ENCODE data around the gene CUL9.

The CUL9 gene

GRCh38 chr6:43269273-43270007 lies 87.4 kb downstream of the CUL9 start:
- in situ Hi-C loops (cut with MboI; ENCODE audit: low sequenced_read_pairs), result no loop called here

DNA sequence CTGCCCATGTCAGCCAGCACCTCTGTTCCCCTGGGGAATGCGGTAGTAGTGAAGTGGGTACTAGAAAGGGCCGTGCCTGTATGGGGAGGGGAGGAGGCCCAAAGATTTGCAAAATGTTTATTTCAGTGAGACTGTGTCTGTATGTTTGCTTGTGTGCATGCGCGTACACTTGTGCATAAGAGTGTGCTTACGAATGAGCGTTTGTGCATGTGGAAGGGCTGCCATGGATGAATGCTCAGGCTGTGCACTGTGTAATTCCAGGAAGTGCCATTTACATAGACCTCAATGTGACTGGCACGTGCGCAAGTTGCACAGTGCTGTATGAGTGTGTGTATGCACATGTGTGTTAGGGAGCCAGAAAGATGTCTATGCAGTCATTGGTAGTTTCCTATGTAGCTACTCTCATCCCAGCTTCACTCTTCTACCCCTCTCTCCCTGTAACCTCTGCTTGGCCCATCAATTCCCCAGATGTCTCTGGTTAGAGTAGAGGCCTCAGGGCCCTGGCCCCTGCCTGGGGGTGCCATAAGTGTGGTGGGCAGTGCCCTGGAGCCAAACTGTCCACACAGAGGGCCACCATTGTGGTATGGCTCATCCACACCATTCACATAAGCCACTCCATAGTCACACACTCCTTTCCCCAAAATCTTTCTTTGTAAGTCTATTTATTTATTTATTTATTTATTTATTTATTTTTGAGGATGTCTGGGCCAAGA lies 89.3 kb downstream of the CUL9 start:
- in situ Hi-C loops (cut with MboI; ENCODE audit: low sequenced_read_pairs), result no loop called here

DNA sequence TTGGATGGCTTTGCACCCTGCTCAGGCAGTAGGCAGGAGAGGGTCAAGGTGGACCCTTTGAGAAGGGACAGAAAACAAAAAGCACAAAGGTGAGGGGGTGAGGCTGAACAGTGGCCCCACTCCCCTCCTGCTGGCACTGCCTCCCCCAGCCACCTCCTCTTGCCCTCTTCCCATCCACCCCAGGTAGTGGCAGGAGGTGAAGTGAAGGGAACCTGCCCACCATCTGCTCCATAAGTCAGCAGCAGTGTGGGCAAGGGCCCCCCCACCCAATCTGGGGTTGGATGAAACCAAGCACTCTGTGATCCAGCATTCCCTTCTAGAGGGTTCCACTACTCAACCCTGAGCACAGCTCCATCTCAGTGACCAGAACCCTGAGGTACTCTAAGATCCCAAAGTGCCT lies 89.9 kb downstream of the CUL9 start:
- in situ Hi-C loops (cut with MboI; ENCODE audit: low sequenced_read_pairs), result no loop called here

DNA sequence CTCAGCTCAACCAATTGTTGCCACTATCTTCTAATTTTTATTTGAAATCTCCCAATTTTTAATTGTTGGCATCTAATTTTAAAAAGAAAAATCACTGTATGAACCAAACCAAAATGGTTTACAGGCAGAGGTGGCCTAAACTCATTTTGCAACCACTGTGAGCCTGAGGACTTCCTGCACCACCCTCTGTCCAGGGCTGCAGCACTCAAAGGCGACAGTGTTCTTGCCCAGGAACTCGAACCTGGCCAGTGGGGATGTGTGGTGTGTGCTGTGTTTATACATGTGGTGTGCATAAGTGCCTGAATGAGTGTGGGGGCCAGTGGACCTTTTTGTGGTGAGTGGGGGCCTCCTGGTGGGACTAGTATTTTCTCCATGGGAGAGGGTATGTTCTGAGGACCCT lies 91.7 kb downstream of the CUL9 start:
- in situ Hi-C loops (cut with MboI; ENCODE audit: low sequenced_read_pairs), result no loop called here
